ENCODE data around the gene SDK2.

SDK2 gene

DNA sequence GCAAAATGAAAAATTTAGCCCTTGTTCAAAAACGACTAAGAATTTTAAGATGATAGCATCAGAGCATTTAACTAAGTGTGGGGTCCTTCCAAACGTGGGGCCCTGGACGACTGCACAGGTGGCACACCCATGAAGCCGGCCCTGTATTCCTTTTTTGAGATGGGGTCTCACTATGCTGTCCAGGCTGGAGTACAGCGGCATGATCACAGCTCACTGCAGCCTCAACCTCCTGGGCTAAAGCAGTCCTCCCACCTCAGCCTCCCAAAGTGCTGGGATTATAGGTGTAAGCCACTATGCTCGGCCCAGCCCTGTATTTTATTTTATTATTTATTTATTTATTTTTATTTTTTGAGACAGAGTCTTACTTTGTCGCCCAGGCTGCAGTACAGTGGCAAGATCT is 241.8 kb downstream of the SDK2 start:
- DNase-seq: no peak

GRCh38 chr17:73401911-73402310 is 242.3 kb downstream of the SDK2 start:
- peak; percentile 66 for DNase-seq

GRCh38 chr17:73400915-73401545 is 243.2 kb downstream of the SDK2 start:
- no peak for DNase-seq

- DNase-seq: no peak
These were observed 245.2 kb downstream of the SDK2 start for GRCh38 chr17:73399056-73399455.

DNA sequence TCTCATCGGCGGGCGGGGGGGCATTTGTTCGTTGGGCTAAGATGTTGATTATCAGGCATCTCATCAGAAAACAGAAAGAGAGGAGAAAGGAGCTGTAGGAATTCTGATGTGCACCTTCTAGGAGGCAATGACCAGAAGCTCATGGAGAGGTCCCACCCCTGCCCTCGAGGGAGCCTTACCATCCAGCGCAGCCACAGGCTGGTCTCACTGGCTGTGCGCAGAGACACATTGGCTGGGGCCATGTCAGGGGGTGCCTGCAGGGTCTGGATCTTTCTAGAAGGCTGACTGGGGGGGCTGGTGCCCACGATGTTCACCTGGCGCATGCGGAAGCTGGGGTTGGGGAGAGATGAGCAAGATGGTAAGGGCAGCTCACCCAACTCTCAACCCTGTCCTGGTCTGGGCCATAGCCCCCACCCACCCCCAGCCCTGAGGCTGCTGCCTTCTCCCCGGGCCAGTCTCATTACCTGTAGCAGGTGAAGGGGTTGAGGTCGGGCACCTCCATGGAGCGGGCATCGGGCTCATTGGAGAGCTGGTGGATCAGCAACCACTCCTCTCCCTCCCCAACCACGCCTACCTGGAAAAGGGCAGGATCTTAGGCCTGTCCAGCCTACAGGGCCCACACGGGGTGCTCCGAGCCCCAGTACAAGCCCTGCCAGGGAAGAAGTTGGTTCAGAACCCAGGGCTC is 246.2 kb downstream of the SDK2 start:
- DNase-seq: no peak

DNA sequence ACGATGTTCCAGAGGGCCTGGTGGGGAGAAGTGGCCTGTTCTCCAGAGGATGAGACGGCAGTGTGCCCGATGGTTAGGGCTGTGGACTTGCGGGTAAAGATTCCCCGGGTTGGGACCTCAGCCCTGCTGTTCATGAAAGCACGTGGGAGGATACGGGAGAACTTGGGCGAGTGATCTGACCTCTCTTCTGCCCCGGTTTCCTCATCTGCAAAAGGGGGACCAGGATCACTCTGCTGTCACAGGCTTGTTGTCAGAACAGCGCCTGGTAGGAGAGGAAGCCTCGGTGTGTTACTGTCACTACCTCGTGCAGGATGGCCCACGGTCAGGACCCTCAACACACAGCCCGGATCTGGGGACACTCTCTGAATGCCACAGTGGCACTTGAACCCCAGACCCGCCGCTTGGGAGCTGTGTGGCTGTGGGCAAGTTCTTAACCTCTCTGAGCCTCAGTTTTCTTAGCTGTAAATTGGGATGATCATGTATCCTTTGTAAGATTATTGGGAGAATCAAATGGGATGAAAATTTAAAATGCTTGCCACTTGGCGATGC is 246.9 kb downstream of the SDK2 start:
- DNase-seq: no peak

DNA sequence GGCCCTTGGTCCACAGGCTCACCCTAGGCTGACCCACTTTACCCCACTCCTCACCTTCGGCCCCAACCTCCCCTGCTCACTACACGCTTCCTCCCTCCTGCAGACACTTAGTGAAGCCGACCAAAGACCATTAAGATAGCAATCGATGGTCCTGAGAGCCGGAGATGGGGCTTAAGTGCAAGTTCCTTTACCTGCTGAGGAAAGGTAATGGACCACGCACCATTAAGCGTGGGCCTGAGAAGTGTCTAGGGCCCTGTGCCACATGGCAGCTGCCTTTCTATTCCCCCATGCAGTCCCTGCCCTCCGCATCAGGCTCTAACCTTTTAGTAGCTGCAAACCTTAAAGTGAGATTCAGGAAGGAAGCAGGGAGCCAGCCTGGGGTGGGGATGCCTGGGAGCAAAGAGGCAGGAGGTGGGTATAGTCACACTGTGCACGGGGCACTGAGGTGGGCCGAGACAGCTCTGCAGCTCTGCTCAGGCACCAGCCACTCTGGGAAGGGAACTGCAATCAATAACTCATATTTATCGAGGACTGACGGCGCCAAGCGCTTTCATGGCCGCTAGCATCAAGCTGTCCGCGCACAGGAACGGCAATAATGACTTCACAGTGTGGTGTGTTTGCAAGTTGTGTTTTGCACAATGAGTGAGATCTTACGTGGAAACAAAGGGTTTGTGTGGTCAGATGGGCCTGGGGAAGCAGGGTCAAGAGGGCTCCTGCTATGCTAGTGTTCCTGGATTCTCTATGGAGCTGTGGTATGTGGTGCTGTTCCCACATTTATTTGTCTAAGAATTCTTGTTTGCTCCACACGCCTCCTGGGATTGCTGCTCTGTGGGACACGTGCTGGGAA is 247.6 kb downstream of the SDK2 start:
- DNase-seq: peak; percentile 65

DNA sequence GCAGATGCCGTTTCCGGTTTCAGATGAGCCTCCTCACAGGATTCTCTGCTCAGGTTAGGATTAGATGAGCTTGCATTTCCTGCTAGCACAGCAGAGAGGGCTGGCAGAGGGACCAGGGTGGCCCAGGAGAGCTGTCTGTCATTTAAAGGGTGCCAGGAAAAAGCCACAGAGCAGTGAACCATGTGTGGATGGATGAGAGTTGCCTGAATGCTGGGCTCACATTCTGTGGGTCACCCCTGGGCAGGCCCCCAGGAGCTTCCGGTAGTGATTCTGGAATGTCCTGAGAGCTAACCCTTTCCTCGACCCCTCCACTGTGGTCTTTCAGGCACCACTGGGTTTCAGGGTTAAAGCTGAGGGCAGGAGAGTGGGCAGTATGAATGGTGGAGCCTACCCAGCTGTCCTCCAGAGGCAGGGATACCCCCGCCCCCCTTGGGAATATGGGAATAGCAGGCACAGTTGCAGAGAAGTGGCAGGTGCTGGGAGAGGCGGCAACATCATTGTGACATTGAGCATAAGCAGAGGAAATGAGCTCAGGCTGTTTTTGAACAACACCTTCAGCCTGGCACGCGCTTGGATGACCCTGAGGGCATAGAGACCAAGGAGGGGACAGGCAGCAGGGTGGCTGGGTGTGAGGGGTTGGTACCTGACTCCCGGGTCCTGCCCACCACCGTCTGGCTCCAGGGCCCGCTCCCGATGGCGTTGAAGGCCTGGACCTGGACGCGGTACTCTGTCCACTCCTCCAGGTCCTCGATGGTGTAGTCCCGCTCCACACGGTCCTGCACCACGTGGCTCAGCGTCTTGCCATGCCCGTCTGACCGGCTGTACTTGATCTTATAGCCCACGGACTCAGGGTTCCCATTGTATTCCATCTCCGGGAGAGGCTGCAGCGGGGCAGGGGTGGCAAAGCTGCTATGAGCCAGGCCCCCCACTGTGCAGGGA is 249.5 kb downstream of the SDK2 start:
- DNase-seq: peak; percentile 54

GRCh38 chr17:73393962-73394361 is 250.3 kb downstream of the SDK2 start:
- DNase-seq: no peak

DNA sequence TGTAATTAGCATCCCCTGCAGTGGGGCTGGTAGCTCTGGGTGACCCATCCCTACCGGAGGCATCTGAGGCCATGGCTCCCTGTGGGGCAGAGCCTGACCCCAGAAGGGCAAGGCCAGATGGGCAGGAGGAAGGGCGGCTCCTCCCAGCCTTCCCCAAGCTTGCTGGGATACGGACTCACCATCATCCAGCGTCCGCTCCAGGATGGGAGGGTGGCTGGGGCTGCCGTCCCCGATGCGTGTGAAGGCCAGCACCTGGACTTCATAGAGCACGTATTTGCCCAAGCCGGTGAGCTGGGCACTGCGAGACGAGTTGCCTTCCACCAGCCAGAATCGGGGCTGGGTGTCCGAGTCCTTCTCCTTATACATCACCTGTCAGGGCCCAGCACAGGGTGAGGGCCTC is 250.9 kb downstream of the SDK2 start:
- no peak for DNase-seq

DNA sequence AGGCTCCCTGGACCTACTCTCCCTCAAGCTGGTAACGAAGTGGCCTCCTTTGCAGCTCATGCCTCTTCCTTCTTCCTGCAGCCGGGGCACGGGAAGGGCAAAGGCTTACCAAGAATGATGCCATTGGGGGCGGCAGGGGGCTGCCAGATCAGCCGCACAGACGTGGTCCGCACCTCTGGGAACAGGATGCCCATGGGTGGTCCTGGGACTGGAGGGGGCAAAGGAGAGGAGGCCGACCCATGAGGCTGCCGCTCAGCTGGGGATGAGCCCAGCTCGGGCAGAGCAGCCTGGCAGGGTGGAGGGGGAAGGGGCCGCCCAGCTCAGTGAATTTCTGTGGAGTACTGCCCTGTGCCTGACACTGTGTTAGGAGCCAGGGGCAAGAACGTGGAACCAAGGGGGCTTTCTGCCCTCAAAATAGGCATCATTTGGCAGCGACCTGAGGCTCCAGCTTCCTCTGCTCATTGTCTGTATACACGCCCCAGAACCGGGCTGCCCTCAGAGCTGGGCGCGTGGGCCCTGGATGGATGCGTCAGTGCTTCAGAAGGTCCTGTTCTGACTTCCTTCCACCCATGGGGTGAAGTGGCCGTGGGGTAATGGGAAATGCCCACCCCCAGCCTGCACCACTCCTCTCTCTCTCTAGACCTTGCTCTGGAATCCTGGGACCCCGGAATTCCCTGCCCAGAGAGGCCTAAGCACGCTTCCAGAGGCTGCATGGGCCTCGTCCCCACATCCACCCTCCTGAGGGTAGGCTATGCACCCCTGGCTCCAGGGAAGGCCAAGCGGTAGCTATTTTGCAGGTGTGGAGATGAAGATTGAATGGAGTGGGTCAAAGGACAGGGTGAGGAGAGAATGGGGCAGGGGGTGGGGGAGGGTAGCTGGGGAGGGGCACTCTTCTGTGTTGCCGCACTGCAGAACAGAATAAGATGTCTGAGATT is 252.6 kb downstream of the SDK2 start:
- no peak for DNase-seq

DNA sequence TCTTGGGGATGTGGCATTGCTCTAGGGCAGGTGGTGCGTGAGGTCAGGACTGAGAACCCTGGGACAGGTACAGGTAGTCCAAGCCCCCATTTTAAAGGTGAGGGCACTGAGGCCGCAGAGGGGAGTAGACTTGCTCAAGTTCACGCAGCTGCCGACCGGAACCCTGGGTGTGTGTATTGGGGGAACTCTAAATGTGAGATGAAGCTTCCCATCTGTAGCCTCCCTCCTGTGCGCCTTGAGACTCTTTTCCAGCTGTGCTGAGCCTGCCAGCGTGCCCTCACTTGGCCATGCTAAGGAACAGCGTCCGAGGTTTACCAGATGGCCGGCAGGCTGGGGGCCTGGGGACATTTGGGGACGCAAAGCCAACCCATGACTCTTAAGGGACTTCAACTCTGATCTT is 253.4 kb downstream of the SDK2 start:
- no peak for DNase-seq

DNA sequence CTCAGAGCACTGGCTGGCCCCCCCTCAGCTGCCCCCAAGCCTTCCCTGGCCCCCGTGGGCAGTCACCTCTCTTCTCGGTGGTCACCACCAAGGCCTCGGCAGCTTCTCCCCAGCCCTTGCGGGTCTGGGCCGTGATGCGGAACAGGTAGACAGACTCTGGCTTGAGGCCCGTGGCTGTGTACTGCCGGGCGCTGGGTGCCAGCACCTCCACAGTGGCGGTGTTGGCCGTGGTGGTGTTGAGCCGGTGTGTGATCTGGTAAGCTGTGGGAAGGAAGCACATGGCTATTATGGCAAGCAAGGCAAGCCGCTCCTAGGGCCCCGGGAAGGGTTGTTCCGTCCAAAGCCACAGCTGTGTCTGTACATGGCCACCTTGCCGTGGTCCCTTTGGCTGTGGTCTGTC is 254.0 kb downstream of the SDK2 start:
- no peak for DNase-seq

DNA sequence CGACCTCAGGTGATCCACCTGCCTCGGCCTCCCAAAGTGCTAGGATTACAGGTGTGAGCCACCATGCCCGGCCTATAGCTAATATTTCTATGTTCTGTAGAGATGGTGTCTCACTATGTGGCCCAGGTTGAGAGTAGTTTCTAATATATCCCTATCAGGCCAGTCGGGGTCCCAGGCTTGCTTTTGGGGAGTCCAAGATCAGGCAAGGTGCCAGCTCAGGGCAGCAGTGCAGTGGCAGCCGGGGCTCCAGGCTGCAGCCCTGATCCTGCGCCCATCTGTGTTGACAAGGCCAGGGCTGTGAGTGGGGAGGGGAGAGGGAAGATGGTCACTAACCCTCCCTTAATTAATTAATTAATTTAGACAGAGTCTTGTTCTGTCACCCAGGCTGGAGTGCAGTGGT is 254.8 kb downstream of the SDK2 start:
- DNase-seq: no peak

- DNase-seq: no peak
These were observed 255.7 kb downstream of the SDK2 start for GRCh38 chr17:73388578-73388905.

- peak; percentile 35 for DNase-seq
These were observed 256.3 kb downstream of the SDK2 start for GRCh38 chr17:73387746-73388577.

GRCh38 chr17:73386561-73386960 is 257.7 kb downstream of the SDK2 start:
- DNase-seq: no peak

DNA sequence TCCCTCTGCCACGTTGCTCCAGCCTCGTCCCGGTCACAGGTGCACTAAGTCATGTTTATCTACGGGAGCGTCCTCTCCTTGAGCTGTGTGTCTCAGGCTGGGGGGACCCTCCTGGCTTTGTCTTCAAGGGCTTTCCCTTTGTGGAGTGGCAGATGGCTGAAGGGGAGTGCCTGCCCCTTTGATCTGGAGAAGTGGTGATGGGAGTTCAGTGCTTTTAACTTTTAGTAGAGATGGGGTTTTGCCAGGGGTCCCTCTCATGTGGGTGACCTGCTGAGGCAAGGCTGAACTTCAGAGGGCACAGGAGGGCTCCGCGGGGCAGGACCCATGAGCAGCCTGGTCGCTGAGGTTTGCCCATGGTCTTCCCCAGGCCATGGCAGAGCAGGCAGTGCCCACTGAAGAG is 259.3 kb downstream of the SDK2 start:
- no peak for DNase-seq

- no peak for DNase-seq
These were observed 263.7 kb downstream of the SDK2 start for GRCh38 chr17:73380439-73381106.

DNA sequence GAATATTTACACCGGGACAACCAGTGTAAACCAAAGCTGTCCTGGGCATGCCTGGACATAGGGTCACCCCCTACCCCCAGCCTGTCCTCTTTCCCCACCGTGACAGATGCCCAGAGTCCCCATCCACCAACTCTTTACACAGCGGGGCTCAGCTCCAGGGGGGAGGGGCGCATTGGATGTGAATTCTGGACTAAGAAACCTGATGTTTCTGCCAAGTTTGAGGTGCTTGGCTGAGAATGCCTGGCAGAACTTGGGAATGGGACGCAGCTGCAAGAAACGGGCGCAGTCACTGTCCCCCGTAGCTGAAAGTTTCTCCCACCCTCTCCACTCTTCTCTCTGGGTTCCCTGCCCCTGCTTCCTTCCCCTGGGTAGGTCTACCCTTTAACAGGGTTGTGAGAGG is 264.4 kb downstream of the SDK2 start:
- DNase-seq: no peak
